ENCODE results near the gene DNAL1.

- TF ChIP-seq ZNF207 (IDR thresholded peaks at IDR 0.05; ENCODE audit: borderline replicate concordance) (no peak), CTCF (IDR thresholded peaks at IDR 0.05 in 2 of 3, conservative IDR thresholded peaks at IDR 0.05 in 1 of 3; ENCODE audit: control insufficient read depth in 2 of 3, extremely low read depth in 1 of 3, insufficient read depth in 1 of 3, low read depth in 3 of 3, low read length in 3 of 3) (peak; percentile 11 to 25 (median 18); a peak in 2 of 6 replicates), ZNF592 (IDR thresholded peaks at IDR 0.05) (no peak), TCF12 (IDR thresholded peaks at IDR 0.05; ENCODE audit: low read depth, low read length) (no peak), POLR2A (IDR thresholded peaks at IDR 0.05; ENCODE audit: low read depth, low read length) (no peak), USF2 (IDR thresholded peaks at IDR 0.05; ENCODE audit: borderline replicate concordance, low read depth, low read length) (no peak), REST (IDR thresholded peaks at IDR 0.05; ENCODE audit: low read depth, low read length) (no peak), CHD2 (IDR thresholded peaks at IDR 0.05; ENCODE audit: borderline replicate concordance, low read depth, low read length) (no peak), BCLAF1 (IDR thresholded peaks at IDR 0.05) (no peak)
These were observed 10.6 kb upstream of the DNAL1 start for GRCh38 chr14:73634011-73634833.

All from GM12878 (cell line).